ENCODE measurements around the gene OSBPL9.

OSBPL9 gene

DNA sequence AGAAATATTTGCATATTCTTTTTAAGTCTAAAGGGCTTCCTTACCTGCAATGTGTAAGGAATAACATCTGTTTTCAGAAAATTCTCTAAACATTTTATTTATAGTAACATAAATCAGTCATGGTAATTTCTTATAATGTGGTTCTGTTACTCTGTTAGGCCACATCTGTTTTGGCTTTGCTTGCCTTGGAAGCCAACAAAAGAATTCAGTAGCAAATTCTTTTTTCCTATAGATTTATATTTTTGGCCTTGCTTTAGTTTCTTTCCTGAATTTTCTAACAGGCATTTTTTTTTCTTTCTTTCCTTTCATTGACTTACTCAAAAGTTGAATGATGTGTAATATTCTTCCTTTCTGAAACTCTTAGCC lies 72.2 kb downstream of the OSBPL9 start:
- TF ChIP-seq, protein P1, sequence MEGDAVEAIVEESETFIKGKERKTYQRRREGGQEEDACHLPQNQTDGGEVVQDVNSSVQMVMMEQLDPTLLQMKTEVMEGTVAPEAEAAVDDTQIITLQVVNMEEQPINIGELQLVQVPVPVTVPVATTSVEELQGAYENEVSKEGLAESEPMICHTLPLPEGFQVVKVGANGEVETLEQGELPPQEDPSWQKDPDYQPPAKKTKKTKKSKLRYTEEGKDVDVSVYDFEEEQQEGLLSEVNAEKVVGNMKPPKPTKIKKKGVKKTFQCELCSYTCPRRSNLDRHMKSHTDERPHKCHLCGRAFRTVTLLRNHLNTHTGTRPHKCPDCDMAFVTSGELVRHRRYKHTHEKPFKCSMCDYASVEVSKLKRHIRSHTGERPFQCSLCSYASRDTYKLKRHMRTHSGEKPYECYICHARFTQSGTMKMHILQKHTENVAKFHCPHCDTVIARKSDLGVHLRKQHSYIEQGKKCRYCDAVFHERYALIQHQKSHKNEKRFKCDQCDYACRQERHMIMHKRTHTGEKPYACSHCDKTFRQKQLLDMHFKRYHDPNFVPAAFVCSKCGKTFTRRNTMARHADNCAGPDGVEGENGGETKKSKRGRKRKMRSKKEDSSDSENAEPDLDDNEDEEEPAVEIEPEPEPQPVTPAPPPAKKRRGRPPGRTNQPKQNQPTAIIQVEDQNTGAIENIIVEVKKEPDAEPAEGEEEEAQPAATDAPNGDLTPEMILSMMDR (IDR thresholded peaks at IDR 0.05), result no peak

GRCh38 chr1:51689643-51690042 lies 72.8 kb downstream of the OSBPL9 start:
- TF ChIP-seq, protein P1 (IDR thresholded peaks at IDR 0.05), result no peak

DNA sequence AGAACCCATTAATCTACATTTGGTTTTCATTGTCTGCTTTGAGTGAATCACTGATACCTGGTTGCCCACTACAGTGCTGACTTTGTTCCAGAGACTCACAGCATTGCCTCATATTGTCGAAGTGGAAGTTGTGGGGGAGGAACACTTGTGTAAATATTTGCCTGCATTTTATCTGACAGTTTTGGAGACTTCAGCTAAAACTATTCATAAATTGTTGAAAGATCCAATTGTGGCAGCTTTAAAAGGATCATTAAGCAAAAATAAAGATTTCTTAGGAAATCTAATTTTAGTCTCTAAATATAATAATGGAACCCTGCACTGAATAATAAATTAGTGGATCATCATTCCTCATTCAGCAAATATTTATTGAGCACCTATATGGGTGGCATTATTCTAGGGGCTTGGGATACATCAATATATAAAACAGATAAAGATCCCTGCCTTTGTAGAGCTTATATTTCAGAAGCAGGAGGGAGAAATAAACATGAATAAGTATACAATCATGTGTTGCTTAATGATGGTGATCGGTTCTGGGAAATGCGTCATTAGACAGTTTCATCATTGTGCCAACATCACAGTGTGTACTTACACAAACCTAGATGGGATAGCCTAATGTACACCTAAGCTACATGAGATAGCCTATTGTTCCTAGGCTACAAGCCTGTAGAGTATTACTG lies 73.5 kb downstream of the OSBPL9 start:
- TF ChIP-seq, protein P1 (IDR thresholded peaks at IDR 0.05), result no peak

GRCh38 chr1:51691920-51692319 lies 75.0 kb downstream of the OSBPL9 start:
- TF ChIP-seq, protein P1 (IDR thresholded peaks at IDR 0.05), result no peak

DNA sequence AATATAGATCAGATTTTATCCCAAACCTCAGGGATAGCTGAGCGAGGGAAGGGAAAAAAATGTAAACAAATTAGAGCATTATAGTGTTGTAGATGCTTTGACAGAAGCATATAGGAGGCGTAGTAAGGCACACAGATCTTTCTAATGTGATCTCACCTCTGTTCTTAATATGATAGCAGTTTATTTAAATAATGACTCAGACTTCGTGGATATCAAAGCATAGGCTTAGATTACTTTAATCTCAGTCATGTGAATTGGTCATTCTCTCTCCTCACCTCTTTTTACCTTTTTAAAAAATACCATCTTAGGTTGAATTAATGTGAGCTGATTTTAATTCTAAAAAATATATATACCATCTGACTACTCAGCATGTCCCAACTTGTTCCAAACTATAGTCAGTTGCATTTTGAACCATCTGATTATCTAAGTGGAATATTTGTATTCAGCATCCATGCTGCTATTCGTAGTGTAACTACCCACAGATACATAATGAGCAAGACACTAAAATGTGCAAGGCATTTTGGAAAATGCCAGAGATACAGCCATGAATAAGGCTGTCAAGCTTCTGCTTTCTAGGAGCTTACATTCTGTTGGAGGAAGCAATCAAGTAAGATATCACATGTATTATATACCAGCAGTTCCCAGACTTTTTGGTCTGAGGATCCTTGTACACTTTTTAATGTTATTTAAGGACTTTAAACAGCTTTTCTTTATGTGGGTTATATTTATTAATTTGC lies 76.7 kb downstream of the OSBPL9 start:
- TF ChIP-seq, protein P1 (IDR thresholded peaks at IDR 0.05), result no peak

DNA sequence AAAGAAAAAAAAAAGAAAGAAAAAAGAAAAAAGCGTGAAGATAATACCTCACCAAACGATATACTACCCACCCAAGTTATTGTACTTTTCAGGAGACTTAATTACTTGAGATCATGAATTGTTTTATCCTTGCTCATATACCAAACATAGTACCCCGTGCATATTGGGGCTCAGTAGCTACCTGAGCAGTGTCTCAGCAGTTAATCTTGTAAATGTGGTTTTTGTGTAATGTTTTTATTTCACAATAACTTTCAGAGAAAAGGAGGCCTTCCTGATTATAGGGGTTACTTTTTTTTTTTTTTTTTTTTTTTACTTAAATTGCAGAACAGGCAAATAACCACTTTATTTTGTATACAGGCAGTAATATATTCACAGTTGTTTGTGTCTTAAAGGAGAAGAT lies 80.3 kb downstream of the OSBPL9 start:
- TF ChIP-seq, protein P1 (IDR thresholded peaks at IDR 0.05), result no peak

DNA sequence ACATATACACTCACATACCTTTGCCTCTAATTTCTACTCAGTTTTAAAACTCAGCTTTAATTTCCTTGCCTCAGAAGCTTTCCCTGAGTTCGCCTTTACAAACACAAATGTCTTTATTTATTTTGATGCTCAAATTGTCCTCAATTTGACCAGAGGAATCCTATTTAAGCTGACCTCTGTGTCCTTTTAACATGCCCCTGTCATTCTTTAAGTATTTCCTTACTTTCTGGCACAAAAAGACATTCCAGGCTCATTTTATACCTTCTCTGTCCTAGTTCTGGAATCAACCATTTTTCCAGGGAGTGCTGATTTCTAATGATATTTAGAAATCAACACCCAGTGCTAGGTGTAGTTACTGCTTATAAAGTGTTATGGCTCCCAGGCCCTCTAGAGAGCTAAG lies 82.5 kb downstream of the OSBPL9 start:
- TF ChIP-seq, protein P1 (IDR thresholded peaks at IDR 0.05), result no peak
